Measurements from ENCODE around the gene CHRDL1.

Gene CHRDL1

DNA sequence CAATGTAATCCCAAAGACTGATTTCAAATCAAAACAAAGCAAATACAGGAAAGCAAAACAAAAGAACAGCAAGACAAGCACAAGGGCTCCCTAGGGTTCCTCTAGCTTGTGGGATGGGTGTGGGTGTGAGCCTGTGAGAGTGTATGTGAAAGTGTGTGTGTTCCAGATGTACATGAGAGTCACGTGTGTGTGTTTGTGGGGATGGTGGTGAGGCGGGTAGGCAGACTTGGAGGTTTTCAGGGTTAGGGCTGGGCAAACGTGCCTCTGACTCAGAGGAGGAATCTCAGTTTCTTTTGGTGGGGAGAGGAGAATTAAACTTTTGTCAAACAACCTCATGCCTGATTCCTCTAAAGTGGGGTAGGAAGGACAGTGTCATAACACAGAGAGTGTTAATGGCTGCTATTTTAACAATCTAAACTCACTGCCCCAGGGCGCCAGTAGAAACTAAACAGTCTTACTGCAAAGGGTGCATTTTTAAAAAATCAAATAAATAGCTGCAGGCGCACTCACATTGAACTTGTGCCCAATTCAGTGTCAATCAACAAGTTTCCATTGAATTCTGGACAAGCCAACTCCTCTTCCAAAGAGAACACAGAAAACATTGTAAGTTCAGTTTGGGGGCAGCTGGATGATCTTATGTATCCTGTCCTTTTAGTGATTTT is 51.8 kb downstream of the CHRDL1 start:
- no peak for DNase-seq (ENCODE audit: low read depth)

DNA sequence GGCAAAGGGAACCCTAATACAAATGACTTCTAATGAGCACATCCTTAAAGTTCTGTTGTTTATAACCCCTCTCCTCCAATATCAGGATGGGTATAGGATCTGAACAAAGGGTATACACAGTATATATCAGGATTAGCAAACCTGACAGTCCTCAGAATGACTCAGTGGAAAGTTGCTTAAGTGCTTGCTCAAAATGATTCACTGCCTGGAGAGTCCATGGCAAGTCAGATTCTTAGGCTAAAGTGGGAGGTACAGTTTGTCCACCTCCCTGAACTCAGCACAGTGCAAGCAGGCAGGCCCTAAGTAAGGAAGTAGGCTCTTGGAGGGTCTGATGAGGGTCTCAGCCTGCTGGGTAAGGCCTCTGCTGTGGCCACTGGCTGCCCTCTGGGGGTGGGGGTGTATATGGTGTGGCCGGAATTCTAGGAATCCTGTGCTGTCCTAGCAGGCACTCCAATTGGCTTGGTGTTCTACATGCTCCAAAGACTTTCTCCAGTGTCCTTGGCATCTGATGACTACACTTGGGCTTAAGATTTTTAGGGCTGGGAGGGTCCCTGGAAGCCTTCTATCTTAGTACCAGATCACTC is 54.3 kb downstream of the CHRDL1 start:
- no peak for DNase-seq (ENCODE audit: low read depth)

DNA sequence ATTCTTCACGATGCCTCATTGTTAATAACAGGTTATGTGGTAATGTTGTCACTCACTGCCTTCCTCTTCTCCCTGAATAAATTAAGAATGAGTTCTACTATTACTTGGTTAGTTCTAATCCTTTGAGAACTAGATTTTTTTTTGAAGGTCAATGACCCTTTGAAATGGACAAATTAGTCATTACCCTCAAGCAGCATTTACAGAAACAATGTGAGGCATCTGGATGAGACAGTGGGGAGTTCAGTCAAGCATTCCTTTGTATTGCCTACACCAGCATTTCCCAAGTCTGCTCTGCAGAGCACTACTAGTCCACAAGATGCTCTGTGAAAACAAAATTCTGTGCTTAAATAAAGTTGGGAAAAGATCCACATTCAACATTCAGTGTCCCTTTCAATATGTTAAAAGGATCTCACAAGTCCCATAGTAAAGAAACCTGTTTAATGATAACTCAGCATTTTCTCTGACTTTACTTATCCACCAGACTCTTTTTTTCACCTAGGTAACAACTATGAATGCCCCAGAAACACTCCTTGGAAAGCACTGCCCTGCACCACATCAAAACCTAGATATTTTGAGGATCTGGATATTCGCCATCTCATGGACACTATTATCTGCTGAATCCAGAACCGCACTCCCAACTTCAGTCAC is 60.6 kb downstream of the CHRDL1 start:
- no peak for DNase-seq (ENCODE audit: low read depth)

DNA sequence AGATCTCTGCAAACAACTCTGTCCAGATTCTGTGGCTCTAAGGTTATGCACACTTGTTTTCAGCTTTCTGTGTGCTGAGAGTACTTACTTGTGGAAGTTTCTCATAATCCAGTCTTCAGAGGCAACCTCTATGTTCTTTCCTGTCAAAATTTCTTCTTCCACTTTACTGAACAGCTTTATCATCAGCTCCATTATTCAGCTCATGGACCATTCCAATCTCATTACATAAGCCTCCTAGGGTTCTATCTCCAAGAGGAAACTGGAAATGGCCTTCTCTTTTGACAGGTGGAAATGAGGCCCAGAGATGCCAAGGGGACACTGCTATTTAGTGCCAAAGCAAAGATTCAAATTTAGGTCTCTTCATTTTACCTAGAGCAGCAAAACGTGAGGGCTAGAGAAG is 61.3 kb downstream of the CHRDL1 start:
- no peak for DNase-seq (ENCODE audit: low read depth)

DNA sequence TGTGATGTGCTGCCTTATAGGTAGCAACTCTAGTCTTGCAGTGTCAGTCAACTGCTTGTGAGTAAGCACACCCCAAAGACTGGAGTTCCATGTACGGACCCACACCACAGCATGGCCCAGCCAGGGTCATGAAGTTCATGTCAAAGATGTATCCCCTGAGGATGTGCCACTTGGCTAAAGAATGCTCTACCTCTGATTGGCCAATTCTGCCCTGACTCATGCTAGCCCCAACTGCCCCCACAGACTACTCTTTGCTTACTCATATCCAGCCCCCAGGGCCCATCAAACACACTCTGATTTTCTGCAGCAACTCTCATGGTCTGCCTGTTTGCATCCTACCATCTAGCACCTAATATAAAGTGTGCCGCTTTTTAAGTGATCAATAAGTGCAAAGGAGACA is 62.5 kb downstream of the CHRDL1 start:
- DNase-seq (ENCODE audit: low read depth): no peak

DNA sequence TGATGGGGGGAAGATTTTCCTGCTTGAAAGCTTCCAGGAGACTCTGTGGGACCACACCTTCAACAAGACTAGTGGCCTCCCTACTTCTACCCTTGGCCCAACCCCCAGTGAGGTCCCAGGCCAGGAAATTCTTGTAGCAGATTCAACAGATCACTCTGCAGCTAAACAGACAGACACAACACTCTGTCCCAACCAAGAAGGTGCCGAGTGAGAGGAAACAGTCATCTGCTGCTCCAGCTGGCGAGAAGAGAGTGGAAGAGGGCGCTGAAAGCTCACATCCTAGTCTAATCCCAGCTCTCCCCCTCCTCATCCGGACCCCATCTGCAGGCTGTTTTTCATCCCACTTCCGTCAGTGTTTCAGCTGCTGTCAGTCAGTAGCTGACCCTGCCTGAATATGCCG is 63.4 kb downstream of the CHRDL1 start:
- DNase-seq (ENCODE audit: low read depth): no peak

DNA sequence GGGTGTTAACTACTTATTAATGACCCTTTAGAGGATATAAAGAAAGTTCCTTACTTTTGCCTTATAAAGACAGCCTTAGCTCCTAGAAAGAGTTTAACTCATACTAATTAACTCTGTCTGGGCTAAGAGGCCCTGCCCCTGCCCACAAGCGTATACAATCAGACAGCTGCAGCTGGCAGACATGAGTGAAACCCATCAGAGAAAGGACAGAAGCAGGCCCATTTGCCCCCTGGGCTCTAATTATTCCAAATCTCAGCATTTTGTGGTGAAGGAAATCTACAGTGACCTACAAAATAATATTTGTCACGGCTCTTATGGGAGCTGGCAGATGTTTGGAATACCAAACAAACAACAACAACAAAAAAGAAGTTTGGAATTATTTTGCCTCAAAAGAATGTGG is 71.8 kb downstream of the CHRDL1 start:
- DNase-seq (ENCODE audit: low read depth): no peak

DNA sequence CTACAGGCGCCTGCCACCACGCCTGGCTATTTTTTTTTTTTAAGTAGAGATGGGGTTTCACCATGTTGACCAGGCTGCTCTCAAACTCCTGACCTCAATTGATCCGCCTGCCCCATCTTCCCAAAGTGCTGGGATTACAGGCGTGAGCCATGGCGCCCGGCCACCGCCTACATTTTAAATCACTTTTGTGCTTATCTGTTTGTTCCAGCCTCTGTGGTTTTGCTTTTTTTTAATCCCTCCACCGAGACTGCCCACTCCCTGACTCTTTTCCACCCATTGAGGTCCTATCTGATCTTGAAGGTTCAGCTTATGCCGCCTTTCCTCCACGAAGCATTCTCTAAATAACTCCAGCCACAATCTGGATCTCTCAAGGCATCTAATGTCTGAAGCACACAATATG is 73.5 kb downstream of the CHRDL1 start:
- no peak for DNase-seq (ENCODE audit: low read depth)

DNA sequence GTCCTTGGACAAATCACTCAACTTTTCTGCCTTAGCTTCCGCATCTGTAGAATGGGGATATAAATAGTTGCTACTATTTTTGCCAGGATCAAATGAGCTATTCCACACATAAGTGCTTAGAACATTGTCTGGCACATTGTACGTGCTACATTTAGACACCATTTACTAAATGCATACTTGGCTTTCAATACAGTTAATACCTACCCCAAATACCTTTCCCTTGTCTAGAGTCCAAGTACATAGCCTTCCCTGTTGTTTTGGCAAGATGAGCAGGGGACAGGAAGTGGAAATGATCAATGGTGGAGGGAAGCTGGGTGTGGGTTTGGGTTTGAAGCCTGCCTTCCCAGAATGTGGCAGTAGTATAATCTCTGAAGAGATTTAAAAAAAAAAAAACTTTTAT is 82.0 kb downstream of the CHRDL1 start:
- DNase-seq (ENCODE audit: low read depth): no peak

DNA sequence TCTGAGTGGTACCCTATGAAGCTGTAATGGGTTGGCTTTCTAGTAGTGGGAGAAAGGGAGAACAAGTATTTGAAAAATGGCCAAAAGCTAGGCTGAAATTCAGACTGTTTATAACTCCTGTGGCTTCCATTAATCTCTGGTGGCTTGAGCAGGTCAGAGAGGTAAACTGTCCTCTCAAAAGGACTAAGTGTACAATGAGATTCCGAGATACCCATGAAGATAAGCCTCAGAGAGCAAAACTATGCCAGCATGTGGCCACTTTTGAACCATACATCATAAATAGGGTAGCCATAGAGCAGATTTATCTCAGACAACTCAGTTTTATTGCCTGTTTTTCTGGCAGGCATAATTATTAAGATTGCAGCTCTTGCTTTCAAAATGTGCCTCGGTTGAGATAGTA is 89.2 kb downstream of the CHRDL1 start:
- DNase-seq (ENCODE audit: low read depth): no peak

DNA sequence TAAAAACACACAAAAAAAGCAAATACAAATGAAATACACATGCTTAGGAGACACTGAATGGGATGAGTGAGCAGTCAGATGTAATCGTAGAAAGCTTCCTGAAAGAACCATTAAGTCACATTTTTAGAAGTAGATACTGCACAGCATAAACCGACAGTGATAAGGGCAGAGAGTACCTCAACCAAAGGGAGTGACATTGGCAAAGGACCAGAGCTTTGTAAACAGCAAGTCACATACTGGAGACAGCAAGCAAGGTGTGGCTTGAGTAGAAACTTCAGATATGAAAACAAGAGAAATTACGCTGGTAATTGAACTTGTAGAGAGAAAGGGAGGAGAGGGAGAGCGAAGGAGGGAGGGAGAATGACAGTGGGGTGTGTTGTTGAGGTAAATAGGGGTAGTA is 92.0 kb downstream of the CHRDL1 start:
- DNase-seq (ENCODE audit: low read depth): no peak

DNA sequence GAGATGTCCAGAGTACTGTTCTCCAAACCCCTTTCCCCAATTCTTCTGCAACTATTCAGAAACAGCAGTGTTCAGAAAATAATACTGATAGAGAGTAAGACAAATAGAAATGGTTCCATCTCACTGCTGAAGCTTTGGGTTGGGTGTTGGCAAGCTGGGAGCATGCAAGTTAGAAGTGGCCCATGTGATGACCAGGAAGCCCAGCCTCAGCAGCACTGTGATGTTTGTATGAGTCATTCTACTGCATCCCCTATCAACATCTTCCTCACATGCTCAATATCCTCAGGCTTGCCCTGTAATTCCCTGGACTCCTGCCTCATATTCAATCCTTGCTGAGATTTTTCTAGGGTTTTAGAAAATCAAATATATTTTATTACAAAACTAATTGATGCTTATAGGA is 96.5 kb downstream of the CHRDL1 start:
- no peak for DNase-seq (ENCODE audit: low read depth)

DNA sequence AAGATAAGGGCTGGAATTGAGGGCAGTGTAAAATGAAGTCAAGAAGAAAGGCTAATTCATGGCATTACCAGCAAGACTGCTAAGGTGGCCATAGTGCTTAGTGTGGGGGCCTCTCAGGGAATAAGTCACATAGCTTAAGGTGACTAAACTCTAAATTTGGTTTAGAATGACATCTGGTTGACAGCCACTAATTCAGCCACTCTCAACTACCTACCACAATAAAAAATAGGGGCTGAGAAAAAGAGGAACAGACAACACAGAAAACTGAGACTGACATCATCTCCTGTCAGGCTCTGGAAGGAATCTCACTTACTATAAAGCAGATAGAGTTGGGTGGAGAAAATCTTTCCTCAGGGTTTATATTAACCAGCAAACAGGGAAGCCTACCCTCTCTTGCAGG is 96.9 kb downstream of the CHRDL1 start:
- DNase-seq (ENCODE audit: low read depth): no peak

DNA sequence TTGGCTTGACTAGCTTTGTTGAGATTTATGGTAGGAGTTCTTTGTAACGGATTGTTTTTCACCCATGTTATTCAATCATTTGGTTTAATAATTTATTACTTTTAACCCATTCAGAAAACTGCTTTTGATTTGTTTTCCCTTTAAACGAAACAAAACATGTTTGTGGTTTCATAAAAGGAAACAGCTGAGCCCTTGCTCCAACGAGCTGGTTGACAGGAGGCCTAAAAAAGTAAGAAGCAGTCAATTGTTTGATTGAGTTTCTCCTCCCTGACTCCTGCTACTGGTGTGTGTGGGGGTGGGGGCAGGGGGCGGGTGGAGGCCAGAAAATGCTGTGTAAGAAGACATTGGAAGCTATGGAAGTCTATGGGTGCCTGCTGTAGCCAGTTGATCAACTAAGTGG is 102.8 kb downstream of the CHRDL1 start:
- no peak for DNase-seq (ENCODE audit: low read depth)

DNA sequence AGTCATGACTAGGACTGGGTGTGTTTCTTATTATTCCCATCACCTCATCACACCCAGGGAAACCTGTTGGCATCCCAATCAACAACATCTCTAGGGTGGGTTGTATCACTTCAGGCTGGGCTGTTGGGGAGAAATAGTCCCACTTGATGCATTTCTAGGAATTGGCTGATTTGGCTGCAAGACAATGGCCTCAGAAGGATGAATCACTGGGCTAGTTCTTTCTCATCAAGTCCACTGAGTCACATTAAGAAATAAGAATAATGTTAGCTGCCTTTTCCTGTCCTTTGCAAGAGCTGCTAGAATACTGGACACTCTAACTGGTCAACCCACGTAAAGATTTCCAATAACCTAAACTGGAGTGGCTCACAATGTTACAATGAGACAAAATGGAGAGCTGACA is 104.2 kb downstream of the CHRDL1 start:
- DNase-seq (ENCODE audit: low read depth): no peak

DNA sequence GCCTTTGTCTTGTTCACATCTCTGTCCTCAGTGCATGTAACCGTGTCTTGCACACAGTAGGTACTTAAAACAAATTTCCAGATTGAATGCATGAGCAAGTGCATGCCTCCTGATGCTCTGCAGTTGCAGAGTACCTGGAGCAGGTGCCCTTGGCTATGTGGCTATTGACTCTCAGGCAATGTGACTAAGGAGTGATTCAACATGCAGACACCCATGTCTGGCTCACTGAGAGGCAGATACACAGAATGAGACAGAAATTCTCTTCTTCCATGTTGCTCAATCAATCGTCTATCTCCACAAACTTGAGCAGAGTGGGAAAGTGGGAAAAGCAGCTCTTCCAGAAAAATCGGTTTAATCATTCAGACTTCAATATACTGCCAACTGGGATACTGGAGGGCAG is 111.0 kb downstream of the CHRDL1 start:
- no peak for DNase-seq (ENCODE audit: low read depth)

DNA sequence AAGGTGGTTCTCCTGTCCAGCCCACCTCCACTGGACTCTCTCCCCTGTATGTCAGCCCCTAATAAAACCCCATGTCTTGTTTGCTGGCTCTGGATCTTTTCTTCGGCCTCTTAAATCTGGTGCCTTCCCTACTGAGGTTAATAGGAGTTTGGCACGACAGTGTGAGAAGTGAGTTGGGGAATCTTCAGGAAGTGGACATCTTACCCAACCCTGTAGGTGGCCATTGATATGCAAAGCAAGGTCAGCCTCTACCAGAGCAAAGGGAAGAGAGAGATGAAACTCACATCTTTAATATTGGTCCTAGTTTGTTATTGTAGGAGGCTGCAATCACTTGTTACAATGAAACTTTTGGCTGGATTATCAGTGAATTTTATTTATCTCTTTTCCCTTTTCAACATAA is 111.7 kb downstream of the CHRDL1 start:
- DNase-seq (ENCODE audit: low read depth): no peak

DNA sequence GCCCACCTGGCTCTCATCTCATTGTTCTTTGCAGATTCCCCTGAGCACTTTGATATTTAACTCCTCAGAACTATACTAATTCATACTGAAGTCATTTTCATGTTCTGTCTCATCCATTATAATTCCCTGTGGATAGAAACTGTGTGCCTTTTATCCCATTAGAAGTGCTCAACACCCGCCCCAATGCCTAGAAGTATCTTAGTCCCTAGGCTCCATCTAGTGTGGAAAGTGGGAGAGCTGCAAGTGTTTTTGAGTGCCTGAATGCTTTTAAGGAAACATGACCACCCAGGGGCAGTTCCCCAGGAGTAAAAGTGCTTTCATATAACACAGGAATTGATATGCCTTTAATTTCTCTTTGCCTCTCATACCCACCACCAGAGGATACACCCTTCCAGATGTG is 117.0 kb downstream of the CHRDL1 start:
- no peak for DNase-seq (ENCODE audit: low read depth)

DNA sequence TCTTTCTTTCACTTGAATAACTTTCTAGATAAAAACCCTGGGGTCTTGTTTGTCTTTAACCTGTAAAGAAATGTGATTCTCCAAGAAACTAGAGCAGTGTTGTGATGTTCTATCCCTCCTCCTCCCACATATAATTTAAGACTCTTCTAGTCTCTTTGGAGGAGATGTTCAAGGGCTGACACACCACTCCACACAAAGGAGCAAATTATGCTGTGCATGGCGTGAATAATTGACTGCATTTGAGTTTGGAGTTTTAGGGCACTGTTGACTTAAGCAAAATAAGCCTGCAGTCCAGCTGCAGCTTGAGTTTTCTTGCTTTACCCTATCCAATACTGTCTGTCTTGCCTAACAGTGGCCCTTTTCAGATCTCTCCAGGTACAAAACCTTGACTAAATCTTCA is 119.7 kb downstream of the CHRDL1 start:
- no peak for DNase-seq (ENCODE audit: low read depth)

DNA sequence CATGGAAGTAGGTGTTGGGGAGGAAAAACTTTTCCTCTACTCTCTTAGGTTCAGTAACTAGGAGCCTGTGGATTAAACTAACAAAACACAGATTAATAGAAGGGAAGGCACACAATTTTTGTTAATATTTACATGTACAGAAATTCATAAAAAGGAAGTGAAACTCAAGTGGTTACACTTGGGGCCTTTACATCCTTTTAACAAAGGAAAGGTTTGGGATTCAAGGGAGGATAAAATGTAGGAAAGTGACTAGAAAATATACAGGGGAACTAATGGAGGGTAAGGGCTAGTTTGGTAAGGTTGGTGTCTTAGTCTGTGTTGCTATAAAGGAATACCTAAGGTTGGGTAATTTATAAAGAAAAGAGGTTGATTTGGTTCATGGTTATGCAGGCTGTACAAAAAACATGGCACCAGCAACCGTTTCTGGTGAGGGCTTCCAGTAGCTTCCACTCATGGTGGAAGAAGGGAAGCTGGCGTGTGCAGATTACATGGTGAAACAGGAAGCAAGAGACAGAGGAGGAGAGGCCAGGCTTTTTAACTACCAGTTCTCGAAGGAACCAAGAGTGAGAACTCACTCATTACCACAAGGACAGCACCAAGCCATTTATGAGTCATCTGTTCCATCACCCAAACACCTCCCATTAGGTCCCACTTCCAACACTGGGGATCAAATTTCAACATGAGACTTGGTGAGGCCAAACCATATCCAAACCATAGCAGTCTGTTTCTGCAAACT is 124.4 kb downstream of the CHRDL1 start:
- DNase-seq (ENCODE audit: low read depth): no peak

DNA sequence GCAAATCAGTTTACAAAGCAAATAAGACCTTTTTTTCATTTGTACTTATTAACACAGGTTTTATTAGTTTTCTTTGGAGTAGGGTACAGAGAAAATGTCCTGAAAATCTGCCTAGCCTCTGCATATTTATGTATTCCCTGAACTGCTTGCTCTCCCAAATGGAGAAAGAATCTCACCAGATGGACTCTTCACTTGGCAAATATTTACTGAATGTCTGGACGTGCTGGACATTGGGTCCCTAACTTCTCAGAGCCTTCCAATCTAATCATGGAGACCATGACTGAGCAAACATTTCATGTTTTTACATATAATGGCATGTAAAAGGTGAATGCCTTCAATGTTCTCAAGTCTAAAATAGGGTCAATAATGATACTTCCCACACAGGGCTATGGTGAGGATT is 126.0 kb downstream of the CHRDL1 start:
- DNase-seq (ENCODE audit: low read depth): no peak

DNA sequence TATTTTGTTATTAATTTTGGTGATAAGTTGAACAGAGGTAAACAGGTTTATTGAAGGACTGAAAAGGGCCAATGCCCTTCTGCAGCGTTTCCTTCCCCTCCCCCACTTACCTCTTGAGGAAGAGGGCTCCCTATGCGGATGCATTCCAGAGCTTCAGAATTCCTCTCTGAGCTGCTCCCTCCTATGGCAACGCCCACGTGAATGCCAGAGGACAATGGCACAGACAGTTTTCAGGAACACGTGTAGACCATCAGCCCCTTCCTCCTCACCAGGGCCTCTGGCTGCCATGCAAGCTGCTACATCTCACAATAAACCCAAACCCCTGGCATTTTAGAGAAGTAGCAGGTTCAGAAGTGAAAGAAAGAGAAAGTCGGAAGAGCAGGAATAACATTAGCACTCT is 127.9 kb downstream of the CHRDL1 start:
- no peak for DNase-seq (ENCODE audit: low read depth)
